SH-SY5Y (cell line): Measurements from ENCODE around the gene IRAK2.

Experiments
- GATA2 ChIP-seq: IDR thresholded peaks from 2 replicates; pipeline ENCODE4 v1.6.1; 2011; ENCODE audit warnings: mild to moderate bottlenecking, low read depth, low read length
- GATA3 ChIP-seq: IDR thresholded peaks from 2 replicates; pipeline ENCODE4 v1.6.1; 2011; ENCODE audit warnings: low read depth, mild to moderate bottlenecking, low read length, moderate library complexity

DNA sequence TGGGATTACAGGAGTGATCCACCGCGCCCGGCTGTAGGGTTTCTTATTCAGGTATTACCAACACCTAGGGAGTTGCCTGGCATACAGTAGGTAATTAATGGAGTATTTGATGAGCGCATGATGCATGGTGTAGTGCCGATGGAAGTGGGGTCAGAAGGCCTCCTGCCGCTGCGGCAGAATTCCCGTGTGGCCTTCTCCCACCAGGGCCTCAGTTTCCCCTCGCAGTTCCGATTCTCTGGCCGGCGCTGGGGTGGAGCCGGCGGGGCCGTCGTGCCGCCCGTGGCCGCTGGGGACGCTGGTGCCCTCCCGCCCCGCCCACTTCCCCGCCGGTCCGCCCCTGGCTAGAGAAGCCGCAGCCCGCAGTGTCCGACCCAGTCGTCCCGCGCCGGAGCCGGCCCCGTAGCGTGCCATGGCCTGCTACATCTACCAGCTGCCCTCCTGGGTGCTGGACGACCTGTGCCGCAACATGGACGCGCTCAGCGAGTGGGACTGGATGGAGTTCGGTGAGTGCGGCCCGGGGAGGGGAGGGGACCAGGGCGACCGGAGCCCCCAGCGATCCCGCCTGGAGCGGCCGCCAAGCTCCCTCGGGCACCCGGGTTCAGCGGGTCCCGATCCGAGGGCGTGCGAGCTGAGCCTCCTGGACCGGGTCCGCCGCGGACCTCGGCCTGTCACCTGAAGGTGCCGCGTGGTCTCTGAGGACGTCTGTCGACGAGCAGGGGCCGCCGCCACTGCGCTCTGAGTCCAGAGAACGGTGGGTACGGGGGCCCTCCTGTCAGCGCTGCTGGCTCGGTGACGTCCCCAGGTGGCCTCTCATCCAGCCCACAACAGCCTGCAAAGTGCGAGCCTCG, at the start of gene IRAK2:
- TF ChIP-seq GATA3 (no peak), GATA2 (no peak)
